GM21529 (cell line): ENCODE results near the gene ASB2.

Source experiments
- ATAC-seq: cut with Tn5 transposase; IDR thresholded peaks from one replicate; pipeline ENCODE4 v1.9.1; 2021; ENCODE audit not compliant: unreplicated experiment

ASB2 gene

DNA sequence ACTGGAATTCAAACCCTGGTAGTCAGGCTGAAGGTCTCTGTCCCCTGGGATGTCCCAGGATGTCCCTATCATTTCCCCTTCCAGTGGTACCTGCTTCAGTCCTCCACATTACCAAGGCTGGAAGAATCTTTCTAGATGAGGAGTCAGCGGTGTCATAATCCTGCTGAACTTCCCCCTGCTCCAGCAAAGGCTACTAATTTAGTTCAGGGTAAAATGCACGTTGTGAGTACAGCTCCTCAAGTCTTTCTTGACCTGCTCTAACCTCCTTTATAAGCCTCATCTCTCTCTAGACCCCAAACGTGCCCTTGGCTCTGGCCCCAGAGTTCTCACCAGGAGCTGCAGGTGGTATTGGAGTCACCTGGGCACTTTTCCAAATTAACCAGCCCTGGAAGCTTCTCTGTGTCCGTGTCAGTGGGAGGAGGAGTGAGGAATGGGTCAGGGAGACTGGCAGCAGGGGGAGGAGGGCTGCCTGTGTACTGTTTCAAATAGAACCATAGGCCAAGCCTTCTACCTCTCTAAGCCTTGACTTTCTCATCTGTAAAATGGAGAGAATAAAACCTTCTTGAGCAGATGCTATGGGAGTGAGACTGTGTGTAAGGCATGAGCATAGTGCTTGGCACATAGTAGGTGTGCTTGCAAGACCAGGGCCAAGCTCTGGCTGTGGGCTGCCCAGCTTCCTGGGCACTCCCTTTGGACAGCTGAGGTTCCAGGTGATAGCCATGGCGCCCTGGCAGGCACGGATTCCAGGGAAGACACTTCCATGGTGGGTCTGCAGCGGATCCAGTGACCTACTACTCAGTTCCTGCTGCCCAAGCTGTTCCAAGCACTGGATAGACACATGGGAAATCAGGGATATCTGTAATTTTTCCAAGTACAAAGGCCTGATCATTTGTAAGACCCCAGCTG lies 24.5 kb downstream of the ASB2 start:
- no peak for ATAC-seq

DNA sequence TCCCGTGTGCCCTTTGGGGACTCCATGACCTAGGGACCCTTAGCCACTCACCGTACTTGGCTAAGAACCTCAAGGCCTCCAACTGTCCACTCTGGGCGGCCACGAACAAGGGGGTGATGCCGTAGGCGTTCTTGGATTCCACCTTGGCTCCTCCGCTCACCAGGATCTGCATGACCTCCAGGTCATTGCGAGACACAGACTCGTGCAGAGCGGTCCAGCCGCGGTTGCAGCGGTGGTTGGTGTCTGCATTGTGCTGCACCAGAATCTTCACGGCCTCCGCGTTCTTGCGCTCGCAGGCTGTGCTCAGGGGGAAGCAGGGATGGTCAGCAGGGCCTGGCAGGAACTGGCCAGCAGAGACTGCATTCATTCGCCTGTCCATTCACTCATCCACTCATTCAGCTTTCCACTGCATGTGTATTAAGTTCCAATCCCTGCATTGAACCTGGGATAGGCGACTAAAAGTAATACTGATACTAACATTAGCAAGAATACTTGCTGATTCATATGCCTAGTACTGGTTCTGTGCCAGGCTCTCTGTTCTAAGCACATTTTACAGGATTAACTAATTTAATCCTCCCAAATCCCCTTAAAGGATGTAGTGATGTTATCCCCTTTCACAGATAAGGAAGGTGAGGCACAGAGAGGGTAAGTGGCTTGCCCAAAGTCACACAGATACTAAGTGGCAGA lies 25.3 kb downstream of the ASB2 start:
- ATAC-seq = no peak

DNA sequence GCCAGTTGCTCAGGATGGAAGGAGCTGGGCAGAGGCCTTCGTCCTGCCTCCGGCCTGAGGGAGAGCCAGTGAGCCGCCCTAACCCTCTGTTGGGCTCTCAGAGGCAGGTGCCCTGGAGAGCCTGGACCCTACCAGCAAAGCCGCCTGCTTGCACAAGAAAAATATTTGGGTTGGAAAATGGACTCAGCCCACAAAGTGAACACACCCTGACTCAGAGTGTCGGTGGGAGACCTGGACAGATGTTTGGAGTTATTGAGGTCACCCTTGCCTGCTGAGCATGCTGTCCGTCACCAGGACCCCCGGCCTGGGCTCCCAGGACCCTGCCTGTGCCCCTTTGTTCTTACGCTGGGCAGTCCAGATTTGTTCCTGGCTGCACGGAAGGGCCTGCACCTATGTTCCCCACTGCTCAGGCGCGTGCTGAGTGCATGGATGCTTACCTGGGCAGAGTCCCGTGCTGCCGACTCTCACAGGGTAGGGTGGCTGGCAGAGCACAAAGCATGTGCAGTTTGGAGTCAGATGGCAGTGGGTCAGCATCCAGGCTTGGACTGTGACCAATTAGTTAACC lies 26.8 kb downstream of the ASB2 start:
- ATAC-seq = no peak

- ATAC-seq = no peak
These were observed 29.1 kb downstream of the ASB2 start for GRCh38 chr14:93947282-93947681.

DNA sequence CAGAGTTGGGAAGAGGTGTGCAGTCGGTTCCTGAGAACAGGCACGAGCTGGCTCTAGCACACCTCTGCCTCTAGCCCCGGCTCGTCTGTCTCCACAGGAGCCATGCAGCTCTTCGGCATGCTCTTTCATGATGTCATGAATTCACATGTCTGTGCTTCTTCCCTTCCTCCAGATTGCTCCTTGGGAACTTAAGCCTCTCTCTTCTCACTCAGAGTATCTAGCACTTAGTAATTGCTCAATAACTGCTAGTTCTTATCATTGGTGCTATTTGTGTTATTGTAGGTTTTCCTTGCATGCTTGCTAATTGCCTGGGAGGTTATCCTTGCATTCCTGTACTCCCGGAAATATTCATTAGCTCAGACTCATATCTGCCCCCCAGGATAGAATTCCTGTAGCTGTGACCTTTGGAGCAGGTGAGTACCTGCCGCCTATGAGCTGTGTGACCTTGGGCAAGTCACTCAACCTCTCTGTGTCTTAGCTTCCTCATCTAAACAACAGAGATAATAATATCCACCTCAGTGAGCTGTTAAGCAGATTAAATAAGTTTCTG lies 29.8 kb downstream of the ASB2 start:
- no peak for ATAC-seq

- ATAC-seq = no peak
These were observed 30.3 kb downstream of the ASB2 start for GRCh38 chr14:93946104-93946503.

DNA sequence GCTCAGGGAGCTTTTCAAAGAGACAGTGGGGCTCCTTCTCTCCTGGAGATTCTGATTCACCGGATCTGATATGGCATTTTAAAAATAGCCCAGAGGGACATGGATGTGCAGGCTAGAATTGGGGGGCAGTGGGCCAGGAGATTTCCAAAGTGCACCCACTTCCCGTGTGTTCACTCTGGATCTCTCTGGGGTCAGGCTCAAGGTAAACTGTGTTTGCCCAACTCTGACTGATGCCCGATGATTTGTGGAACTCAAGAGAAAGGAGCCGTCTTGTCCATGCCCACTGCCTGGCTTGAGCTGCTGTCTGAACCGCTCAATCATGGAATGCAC lies 31.3 kb downstream of the ASB2 start:
- ATAC-seq = no peak

GRCh38 chr14:93944348-93945069 lies 31.9 kb downstream of the ASB2 start:
- ATAC-seq = no peak

- no peak for ATAC-seq
These were observed 32.4 kb downstream of the ASB2 start for GRCh38 chr14:93943930-93944329.

GRCh38 chr14:93943052-93943451 lies 33.3 kb downstream of the ASB2 start:
- ATAC-seq = no peak

- no peak for ATAC-seq
These were observed 35.0 kb downstream of the ASB2 start for GRCh38 chr14:93941293-93941910.

- no peak for ATAC-seq
These were observed 35.9 kb downstream of the ASB2 start for GRCh38 chr14:93940437-93940836.

GRCh38 chr14:93939304-93940229 lies 36.8 kb downstream of the ASB2 start:
- ATAC-seq = peak; percentile 87

DNA sequence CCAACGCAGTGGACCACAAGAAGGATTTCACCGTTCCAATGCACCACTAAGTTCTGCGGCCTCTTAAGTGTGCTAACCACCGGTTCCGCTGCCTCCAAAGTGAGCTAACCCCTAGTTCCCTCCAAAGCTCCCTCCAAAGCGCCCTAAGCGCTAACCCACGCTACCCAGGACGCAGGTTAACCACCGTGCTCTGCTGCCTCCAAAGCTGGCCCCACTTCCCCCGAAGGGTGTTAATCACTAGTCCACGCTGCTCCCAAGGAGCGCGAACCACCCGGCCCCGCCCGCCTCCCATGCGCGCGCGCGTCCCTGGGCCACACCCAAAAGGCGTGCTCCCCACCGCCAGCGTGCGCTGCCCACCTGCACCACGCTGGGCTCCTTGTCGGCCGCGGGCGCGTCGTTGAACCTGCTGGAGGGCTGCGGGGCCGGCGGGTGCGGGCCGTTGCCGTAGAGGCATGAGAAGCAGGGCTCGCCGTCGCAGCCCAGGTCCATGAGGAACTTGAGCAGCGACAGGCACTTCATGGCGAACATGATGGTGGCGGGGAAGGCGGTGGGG lies 37.5 kb downstream of the ASB2 start:
- ATAC-seq = no peak

DNA sequence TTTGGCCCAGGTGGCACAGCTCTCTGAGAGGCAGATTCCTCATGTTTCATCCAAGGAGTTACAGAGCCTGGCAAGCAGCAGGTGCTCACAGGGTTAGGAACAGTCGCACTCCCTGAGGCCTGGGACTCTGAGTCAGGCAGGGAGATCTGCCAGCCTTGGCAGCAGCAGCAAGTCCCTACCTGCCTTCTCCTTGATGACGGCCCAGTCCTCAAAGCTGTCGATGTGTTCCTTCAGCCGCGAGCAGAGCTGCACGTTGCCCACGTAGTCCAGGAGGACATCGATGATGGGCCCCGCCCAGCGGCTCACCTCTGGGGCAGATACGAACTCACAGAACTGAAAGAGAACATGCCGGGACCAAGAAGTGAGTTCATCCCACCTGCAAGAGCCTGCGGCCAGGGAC lies 38.9 kb downstream of the ASB2 start:
- no peak for ATAC-seq

- no peak for ATAC-seq
These were observed 39.4 kb downstream of the ASB2 start for GRCh38 chr14:93936926-93937325.

DNA sequence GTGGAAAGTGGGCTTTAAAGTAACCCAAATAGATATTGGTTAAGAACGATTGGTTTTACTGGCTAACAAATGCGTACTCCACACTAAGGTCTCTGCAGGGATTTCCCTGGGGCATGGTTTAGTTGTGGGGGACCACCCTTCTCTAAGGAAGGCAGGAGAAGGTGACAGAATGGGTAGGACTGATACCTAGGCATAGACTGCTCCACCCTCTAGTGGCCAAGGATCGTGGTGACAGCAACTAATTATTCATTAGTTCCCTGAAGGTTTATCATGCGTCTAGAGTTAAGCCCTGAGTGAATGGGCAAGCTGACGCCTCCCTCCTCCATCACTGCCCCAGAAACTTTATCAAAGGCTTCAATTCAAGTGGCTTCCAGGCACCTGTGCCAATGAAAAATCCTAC lies 40.1 kb downstream of the ASB2 start:
- no peak for ATAC-seq

GRCh38 chr14:93935213-93935612 lies 41.2 kb downstream of the ASB2 start:
- no peak for ATAC-seq

- ATAC-seq = no peak
These were observed 43.7 kb downstream of the ASB2 start for GRCh38 chr14:93932642-93933041.

DNA sequence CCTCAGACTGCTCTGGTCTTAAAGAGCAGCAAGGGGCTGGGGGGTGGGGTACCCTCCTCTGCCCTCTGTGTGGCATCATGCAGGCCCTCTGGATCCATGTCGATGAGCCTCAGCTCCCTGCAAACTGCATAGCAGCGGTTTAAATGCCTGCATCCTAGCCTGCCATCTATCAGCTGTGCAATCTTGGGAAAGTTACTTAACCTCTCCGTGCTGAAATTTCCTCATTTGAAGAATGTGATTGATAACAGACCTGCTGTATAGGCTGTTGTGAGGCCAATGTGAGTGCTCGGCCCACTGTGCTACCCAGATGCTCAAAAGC lies 45.4 kb downstream of the ASB2 start:
- ATAC-seq = no peak
